GM19099 (cell line): ENCODE results near the gene WNK2.

Experiments
- POLR2A ChIP-seq: IDR thresholded peaks from 3 replicates; pipeline ENCODE4 v1.6.1; 2011; ENCODE audit warnings: low read depth; ENCODE audit not compliant: insufficient read length; ENCODE audit errors: extremely low read depth

WNK2 gene

DNA sequence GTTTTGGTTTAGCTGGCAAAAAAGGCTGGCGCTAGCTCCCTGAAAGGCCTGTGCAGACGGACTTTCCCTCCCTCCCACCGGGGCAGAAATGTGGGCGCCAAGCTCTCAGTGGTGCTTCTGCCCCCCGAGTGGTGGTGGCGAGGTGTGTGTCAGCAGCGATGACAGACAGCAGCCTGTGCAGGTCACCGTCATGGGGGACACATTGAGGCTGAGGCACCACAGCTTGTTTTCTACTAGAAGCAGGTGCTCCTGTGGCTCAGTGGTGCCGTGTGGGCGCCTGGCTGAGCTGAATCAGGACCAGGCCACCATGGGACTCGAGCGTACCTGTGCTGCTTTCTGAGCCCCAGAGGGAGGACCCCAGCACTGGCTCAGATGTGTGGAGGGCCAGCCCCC, 6.2 kb downstream of the WNK2 start:
- TF ChIP-seq POLR2A = no peak

DNA sequence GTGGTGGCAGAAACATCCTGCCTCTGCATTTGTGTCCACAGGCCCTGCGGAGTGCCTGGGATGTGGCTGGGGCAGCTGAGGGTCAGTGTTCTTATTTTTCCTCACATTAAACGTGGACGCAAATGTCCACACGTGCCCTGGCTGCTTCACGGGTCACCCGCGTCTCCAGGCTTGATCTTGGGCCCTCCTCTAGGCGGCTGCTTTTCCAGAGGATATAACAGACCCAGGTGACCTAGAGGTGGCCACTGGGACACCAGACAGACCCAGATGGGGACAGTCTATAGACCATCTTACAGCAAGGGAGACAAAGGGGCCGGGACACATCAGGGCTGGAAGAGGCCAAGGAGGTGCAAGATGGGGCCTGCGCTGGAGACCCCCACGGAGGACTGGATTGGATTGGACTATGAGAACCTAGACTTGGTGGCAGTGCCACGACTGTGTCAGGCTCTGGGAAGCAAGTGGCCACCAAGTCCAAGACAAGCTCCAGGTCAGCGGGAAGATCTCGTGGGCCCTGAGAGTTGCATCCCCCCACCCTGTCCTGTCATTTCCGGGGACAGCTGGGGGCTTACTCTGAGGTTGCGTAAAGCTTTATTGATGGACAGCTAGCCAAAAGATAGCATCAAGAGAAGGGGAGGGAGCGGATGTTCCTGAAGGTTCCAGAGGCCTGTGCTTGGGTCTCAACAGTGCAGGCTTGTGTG, 6.9 kb downstream of the WNK2 start:
- TF ChIP-seq POLR2A = no peak

DNA sequence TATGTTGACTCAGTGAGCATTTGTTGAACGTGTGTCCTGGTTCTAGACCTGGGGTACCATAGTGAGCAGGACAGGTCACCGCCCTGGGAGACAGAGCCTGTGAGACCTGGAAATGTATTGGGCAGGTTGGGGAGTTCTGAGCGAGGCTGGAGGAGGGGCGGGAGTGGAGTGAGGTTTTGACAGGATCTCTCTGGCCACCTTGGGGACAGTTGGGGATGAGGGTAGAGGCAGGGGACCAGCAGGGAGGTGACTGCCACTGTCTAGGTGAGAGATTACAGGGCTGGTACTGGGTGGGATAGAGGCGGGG, 7.4 kb downstream of the WNK2 start:
- no peak for TF ChIP-seq POLR2A

DNA sequence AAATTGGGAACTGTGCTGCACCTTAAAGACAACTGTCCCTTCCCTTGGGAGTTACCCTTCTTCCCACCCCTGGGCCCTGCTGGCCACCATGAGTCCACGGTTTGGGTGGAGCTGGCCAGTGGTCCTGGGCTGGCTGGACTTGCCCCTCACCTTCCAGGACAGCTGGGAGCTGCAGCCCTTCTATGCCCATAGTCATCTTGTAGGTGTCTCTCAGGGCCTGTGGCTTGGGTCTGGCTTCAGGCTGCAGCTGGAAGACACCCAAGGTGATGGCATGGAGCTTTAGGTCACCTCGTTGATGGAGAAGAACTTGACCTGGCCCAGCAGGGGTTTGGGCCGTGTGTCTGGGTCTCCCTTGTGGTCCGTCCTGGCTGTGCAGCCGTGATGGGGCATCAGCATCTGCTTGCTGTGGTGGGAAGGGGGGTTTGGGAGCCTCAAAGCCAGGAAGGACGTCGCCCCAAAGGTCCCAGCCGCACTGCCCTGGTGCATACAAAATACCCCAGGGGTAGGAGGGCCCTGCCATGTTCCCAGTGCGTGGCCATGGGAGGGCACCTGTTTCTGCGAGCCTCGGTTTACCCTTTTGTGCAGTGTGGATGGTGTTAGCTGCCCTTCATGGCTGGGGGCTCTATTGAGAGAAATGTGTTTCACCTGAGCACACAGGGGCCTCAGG, 8.9 kb downstream of the WNK2 start:
- no peak for TF ChIP-seq POLR2A

DNA sequence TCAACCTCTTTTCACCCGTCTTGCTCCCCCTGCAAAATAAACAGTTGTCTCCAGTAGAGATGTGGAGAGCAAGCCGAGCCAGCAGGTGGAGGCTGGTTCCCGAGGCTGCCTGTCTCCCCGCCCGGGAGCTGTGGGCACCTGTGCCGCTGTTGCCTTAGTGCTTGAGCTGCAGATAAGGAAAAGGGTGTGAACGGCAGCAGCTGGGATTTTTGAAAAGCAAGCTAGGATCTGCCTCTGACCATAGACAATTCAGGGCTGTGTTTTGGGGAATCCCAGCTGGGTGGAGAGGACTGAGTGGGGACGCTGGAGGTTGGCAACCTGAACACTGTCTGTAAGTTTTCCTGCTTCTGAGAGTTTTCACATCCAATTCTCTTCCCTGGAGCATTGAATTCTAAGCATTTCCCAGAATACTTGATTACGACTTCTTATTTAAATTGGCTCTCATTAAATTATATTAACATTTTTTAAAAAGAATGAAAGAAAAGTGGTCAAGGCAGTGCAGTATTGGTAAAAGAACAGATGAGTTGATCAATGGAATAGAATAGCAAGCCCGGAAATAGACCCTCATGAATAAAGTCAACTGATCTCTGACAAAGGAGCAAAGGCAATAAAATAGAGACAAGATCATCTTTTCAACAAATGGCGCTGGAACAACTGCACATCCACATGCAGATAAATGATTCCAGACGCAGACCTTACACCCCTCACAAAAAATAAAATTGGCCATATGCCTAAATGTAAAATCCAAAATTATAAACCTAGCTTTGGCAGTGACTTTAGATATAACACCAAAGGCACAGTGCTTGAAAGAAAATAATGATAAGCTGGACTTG, 9.7 kb downstream of the WNK2 start:
- TF ChIP-seq POLR2A = no peak

DNA sequence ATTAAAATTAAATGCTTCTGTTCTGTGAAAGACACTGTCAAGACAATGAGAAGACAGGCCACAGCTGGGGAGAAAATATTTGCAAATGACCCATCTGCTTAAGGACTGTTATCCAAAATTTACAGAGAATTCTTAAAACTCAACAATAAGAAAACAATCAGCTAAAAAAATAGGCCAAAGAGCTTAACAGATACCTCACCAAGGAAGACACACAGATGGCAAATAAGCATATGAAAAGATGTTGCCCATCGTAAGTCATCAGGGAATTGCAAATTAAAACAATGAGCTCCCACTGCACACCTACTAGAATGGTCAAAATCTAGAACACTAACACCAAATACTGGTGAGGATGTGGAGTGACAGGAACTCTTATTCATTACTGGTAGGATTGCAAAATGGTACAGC, 10.3 kb downstream of the WNK2 start:
- TF ChIP-seq POLR2A = no peak

DNA sequence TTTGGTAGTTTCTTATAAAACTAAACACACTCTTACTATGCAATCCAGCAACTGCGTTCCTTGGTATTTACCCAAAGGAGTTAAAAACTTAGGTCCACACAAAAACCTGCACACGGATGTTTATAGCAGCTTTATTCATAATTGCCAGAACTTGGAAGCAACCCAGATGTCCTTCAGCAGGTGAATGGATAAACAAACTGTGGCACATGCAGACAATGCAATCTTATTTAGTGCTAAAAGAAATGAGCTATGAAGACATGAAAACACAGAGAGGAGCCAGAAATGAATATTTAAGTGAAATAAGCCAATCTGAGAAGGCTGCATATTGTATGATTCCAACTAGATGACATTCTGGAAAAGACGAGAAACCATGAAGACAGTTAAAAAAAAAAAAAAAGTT, 10.7 kb downstream of the WNK2 start:
- no peak for TF ChIP-seq POLR2A

DNA sequence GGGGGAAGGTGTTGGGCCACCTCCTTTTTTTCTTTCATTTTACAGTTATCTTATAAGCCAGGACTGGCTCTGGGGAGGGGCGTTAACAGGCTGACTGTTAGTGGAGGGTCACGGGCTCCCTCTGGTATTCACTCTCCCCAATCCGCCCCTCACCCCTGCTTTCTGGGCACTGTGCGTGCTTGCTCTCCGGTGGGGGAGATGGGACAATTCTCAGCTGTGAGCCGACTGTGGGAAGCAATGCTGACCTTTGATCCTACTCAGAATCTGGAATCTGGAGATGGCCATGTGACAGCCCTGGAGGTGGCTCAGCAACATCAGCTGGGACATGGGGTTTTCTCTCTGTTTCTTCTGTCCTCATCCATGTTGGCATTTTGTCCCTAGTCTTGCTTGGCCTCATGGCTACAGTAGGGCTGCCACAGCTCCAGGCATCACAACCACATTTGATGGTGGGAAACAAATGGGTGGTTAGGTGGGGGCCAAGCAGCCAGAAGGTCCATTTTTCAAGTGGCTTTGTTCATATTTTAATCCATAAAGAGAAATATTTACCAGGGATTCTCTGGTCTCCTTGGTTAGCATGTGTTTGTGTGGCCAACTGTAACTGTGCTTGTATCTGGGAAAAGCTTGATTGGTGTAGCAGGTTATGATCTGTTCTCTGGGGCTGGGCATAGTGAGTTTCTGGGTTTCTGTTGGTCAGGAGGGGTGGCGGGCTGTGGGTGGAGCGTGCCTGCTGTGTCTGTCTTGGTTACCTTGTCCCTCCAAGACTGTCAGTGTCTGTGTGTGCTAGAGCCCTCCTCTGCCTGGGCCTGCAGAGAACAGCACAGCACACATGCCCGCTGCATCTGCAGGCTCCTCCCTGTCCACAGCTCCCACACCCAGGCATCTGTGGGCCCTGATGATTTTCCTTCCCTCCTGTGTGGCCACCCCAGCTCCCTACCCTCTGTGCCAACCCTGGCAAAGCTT, 12.4 kb downstream of the WNK2 start:
- no peak for TF ChIP-seq POLR2A

DNA sequence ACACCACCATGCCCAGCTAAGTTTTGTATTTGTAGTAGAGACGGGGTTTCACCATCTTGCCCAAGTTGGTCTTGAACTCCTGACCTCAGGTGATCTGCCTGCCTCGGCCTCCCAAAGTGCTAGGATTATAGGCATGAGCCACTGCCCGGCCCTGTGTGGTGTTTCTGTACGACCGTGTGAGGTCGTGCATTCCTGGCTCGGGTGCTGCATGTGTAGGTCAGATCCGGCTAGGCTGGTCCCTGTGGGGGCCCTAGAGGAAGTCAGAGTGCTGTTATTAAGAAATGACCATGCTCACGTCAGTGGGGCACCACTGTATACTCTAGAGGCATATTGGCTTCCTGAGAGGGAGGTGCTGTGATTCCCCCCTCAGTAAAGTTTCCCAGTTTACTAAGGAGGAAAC, 13.7 kb downstream of the WNK2 start:
- TF ChIP-seq POLR2A = no peak

DNA sequence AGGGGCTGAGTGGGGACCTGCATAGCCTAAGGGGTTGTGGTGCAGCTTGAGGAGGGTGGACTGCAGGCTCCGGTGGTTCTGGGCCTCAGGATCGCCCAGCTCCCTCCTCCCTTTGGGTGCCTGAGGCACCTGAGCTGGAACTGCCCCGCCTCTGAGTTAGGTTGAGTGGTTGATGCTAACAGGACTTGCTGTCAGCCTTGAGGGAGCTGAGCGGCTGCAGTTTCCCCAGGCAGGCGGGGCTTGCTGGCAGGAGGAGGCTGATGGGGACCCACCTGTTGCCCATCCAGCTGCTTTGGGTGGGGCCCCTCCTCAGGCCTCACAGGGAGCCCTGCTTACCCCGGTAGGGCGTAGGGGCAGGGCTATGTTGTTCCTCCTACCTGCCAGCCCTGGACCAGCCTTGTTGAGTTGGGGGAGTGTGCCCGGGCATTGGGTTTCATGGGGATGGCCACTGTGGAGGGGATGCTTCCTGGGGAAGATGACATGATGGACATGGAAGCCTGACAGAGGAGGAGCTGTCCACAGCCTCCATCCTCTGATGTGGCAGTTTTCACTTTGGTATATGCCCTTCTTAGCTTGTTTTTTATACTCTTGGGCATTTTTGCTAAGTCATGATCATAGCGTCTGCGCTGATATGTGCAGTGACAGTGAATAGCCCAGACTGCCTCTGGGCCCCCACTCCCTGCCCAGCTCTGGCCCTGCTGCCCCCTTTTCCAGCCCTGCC, 14.3 kb downstream of the WNK2 start:
- no peak for TF ChIP-seq POLR2A

DNA sequence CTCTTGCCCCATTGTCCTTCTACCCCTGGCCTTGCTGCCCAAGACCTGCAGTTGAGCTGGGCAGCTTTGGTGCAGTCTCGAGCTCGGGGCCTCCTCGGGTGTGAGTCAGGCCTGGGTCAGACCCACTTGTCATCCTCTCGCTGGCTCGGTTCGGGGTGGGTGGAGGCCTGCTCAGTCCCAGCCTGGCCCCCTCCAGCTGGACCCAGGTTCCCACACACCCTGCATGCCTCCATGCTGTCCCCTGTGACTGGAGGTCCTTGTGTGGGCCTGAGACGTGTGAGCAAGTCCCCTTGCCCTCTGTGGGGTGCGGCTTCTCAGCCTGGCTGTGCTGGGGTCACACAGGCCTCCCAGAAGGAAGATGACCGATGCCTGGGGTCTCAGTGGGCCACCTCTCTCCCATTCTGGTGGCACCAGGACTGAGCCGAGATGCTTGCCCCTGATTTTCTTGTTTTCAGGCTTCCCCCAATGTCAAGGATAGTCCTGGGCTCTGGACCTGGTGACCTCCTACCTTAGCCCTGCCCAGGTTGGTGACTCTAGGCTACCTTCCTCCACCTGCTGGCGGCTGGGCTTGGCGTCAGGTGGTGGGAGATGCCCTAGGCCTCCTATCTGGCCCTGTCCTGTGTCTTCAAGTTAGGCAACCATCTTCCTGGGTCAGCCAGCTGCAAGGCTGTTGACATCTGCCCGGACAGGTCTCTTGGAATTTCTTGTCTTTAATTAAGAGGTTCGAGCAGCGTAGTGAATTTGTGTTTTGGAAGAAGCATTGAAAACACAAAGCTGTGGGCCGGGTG, 15.1 kb downstream of the WNK2 start:
- TF ChIP-seq POLR2A = no peak

DNA sequence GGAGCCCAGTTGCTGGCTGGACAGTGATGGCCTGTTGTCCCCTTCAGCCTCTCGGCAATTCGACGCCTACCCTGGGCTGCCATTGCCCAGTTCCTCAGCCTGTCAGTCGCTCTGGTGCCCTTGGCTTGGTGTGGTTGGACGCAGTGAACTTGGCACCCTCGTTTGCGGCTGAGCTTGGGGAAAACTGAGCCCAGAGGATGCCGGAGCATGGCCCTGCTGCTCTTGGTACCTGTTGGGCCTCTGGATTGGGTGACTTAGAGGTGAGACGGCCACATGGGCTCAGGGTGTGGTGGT, 16.5 kb downstream of the WNK2 start:
- no peak for TF ChIP-seq POLR2A

DNA sequence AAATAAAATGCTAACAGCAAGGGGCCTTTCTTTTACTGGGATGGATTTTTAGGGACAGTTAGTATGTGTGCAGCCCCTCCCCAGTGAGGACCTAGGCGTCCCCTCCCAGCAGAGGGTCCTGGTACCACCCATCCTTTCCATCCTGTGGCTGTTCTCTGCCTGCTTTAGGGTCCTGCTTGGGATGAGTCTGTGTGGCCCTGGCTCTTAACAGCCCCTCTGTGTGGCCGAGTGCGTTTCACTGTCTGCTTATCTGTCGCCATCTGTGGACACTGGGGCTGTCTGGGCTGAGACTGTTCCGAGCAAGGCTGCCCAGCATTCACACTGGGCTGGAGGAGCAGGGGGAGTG, 17.0 kb downstream of the WNK2 start:
- no peak for TF ChIP-seq POLR2A
